Cardiac fibroblast (primary cell): ENCODE results near the gene PGAM2.

Source experiments
- DNase-seq, 2 donors: peaks; one replicate each; pipeline versions ENCODE4 v3.0.0 to v3.0.0-alpha.2; 2010; ENCODE audit warnings: low read depth in 2 of 2
- H3K4me3 ChIP-seq, 2 donors: replicated peaks in 1 of 2; 1 replicate in 1 of 2; 2 replicates in 1 of 2; pipeline ENCODE4 v1.5.1; 2011; ENCODE audit warnings: low read depth in 2 of 2, low read length in 2 of 2, mild to moderate bottlenecking in 2 of 2, moderate library complexity in 1 of 2
- CTCF ChIP-seq: IDR thresholded peaks from one replicate; pipeline ENCODE4 v1.5.1; 2011; ENCODE audit warnings: low read depth, mild to moderate bottlenecking, low read length, inconsistent platforms

Gene PGAM2

GRCh38 chr7:44065431-44066110, at the start of gene PGAM2:
Gene PGAM2, minus strand, starts transcription at chr7:44065567. Its CDS starts 38 bp downstream, at chr7:44065529.
- no peak within 1 kb of the TSS for H3K4me3 ChIP-seq
- peak; percentile 39 to 47 for DNase-seq
- TF ChIP-seq CTCF: no peak

GRCh38 chr7:44114586-44115310, 49.4 kb upstream of the PGAM2 start:
- DNase-seq: no peak
- no peak for TF ChIP-seq CTCF
- H3K4me3 ChIP-seq: no peak overlapping the region

GRCh38 chr7:44113764-44114354, 48.5 kb upstream of the PGAM2 start:
- no peak for DNase-seq
- H3K4me3 ChIP-seq: no peak overlapping the region
- no peak for TF ChIP-seq CTCF

- H3K4me3 ChIP-seq: no peak overlapping the region
- DNase-seq: no peak
- TF ChIP-seq CTCF: no peak
These were observed 47.8 kb upstream of the PGAM2 start for GRCh38 chr7:44112997-44113763.

GRCh38 chr7:44112231-44112996, 47.0 kb upstream of the PGAM2 start:
- H3K4me3 ChIP-seq: no peak overlapping the region
- TF ChIP-seq CTCF: no peak
- no peak for DNase-seq

GRCh38 chr7:44111761-44112160, 46.4 kb upstream of the PGAM2 start:
- no peak overlapping the region for H3K4me3 ChIP-seq
- no peak for TF ChIP-seq CTCF

More at GRCh38 chr7:44111761-44112160, 46.4 kb upstream of the PGAM2 start:
- no peak for DNase-seq
